NT2/D1 (cell line): ENCODE results near the gene CSH2.
"Not testable (repeated sequence)": the region's sequence is repeated elsewhere in the genome, so short reads cannot be mapped to it uniquely, and the experiment has no call there.

ENCODE experiments used
- DNase-seq: peaks from one replicate; pipeline ENCODE4 v3.0.0-alpha.2; 2011; ENCODE audit warnings: low read depth, low spot score
- H3K27me3 ChIP-seq: 2 replicates; pipeline ENCODE4 v1.6.0; 2011; ENCODE audit warnings: mild to moderate bottlenecking; ENCODE audit not compliant: insufficient read length, insufficient read depth
- H3K36me3 ChIP-seq: 2 replicates; pipeline ENCODE4 v1.6.1; 2011; ENCODE audit warnings: mild to moderate bottlenecking, low read length, mixed read lengths; ENCODE audit not compliant: insufficient read depth, insufficient read length
- H3K4me1 ChIP-seq: 2 replicates; pipeline ENCODE4 v1.5.1; 2011; ENCODE audit not compliant: insufficient read depth, insufficient read length
- H3K4me3 ChIP-seq: 2 replicates; pipeline ENCODE4 v1.5.1; 2011; ENCODE audit warnings: low read depth; ENCODE audit not compliant: insufficient read length
- H3K9ac ChIP-seq: 2 replicates; pipeline ENCODE4 v1.6.0; 2011; ENCODE audit warnings: low read depth; ENCODE audit not compliant: insufficient read length
- H3K9me3 ChIP-seq: 2 replicates; pipeline ENCODE4 v1.5.1; 2011; ENCODE audit warnings: mild to moderate bottlenecking, low read length; ENCODE audit not compliant: insufficient read depth
- SUZ12 ChIP-seq: IDR thresholded peaks from 2 replicates; pipeline ENCODE4 v1.6.1; 2011; ENCODE audit not compliant: insufficient read length, insufficient read depth; ENCODE audit errors: extremely low read depth
- YY1 ChIP-seq: IDR thresholded peaks from 2 replicates; pipeline ENCODE4 v1.6.1; 2011; ENCODE audit not compliant: insufficient read length, insufficient read depth
- ZNF274 ChIP-seq: IDR thresholded peaks from 2 replicates; pipeline ENCODE4 v1.6.1; 2011; ENCODE audit warnings: mild to moderate bottlenecking, low read depth, low read length

The CSH2 gene

DNA sequence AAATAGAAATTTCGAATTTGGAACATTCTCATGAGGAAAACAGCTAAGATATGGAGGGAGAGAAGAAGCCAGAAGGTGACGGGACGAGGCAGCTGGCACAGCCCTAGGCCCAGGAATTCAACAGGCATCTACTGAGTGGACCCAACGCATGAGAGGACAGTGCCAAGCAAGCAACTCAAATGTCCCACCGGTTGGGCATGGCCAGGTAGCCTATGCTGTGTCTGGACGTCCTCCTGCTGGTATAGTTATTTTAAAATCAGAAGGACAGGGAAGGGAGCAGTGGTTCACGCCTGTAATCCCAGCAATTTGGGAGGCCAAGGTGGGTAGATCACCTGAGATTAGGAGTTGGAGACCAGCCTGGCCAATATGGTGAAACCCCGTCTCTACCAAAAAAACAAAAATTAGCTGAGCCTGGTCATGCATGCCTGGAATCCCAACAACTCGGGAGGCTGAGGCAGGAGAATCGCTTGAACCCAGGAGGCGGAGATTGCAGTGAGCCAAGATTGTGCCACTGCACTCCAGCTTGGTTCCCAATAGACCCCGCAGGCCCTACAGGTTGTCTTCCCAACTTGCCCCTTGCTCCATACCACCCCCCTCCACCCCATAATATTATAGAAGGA, 43.2 kb upstream of the CSH2 start:
- H3K9me3 ChIP-seq, result no peaks in the 10 kb centered on the region
- no peak overlapping the region for H3K9ac ChIP-seq
- H3K36me3 ChIP-seq, result no peaks in the 10 kb centered on the region
- no peaks in the 10 kb centered on the region for H3K27me3 ChIP-seq
- H3K4me1 ChIP-seq, result peaks cover 8% of the 10 kb centered on the region
- no peak overlapping the region for H3K4me3 ChIP-seq
- no peak for DNase-seq
- no peak for TF ChIP-seq SUZ12

DNA sequence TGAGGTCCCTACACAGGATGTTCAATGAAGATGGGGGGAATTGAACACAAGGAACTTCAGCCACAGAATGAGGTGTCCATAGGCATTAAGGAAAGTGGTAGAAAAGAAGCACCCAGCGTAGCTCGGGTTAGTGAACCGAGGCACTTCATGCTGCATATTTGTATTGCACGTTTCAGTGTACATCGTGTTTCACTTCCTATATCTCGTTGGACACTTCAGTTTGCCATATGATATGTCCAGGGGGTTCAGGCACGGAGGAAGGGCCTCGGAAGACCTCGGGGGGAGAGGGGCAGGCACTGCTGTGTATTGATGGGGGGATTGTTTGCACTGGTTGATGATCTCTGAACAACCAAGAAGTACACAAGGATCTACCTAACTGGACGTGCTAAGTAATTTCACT, 42.3 kb upstream of the CSH2 start:
- H3K27me3 ChIP-seq, DNase-seq, H3K9me3 ChIP-seq, H3K4me3 ChIP-seq, H3K9ac ChIP-seq, H3K36me3 ChIP-seq: not testable (repeated sequence)
- peaks cover 11% of the 10 kb centered on the region for H3K4me1 ChIP-seq

DNA sequence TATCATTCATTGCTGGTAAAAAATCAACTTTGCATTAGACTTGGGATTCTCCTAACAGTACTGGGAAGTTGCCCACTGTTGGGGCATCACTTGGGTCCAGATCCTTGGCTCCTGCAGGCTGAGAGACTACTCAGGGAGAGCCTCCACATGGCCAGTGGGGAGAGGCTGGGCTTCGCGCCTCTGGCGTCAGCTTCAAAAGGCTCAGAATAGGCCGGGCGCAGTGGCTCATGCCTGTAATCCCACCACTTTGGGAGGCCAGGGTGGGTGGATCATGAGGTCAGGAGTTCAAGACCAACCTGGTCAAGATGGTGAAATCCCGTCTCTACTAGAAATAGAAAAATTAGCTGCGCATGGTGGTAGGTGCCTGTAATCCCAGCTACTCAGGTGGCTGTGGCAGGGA, 41.0 kb upstream of the CSH2 start:
- H3K9me3 ChIP-seq, result no peaks in the 10 kb centered on the region
- H3K36me3 ChIP-seq, result no peaks in the 10 kb centered on the region
- peaks cover 11% of the 10 kb centered on the region for H3K4me1 ChIP-seq
- H3K4me3 ChIP-seq, result no peak overlapping the region
- no peak for DNase-seq
- no peaks in the 10 kb centered on the region for H3K27me3 ChIP-seq
- no peak overlapping the region for H3K9ac ChIP-seq
- TF ChIP-seq YY1, result no peak
- TF ChIP-seq ZNF274, result no peak
- no peak for TF ChIP-seq SUZ12

DNA sequence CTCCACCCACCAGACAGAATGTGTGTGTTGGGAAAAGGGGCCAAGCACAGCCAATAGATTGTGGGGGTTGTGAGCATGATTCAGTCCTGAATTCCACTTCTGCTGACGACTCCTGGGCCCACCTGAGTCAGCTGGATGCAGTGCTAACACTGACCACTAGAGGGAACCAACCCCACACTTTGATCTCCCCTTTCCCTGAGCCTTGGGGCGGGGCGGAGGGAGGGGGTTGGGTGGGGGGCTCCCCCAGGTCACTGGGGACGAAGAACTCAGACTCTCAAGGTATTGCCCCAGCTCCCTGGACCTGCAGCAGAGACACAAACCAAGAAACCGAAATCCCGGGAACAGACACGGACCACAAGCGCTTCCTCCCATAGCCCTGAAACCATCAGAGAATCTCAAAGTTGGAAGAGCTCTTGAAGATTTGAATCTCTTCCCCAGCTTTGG, 38.2 kb upstream of the CSH2 start:
- no peak for DNase-seq
- no peaks in the 10 kb centered on the region for H3K27me3 ChIP-seq
- no peak overlapping the region for H3K4me3 ChIP-seq
- H3K9me3 ChIP-seq, result no peaks in the 10 kb centered on the region
- H3K9ac ChIP-seq, result no peak overlapping the region
- no peaks in the 10 kb centered on the region for H3K36me3 ChIP-seq
- peaks cover 3% of the 10 kb centered on the region for H3K4me1 ChIP-seq
- no peak for TF ChIP-seq SUZ12
- no peak for TF ChIP-seq YY1
- no peak for TF ChIP-seq ZNF274

DNA sequence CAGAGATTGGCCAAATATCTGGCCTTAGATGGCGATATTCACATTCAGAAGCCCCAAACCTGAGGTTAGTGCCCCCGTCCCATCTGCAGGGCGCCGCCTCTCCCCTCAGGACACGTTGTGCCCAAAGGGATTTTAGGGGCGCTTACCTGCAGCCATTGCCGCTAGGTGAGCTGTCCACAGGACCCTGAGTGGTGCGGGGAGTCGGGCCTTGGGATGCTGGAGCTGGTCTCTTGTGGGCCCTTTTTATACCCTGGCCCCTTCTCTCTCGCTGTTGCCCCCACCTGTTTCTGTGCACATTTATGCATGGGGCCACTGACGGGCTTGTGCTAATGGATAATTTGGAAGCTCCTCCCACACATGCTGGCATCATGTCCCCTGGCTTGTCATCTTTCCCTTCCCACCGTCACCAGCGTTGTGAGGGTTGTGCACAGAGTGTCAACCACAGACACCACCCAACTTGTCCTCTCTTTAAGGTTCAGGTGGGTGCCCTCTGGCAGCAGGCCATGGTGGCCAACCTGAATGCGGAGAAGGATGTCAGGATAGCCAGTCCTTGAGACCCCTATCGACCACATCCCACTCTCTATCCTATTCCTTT, 37.7 kb upstream of the CSH2 start, which contains the start of gene CSHL1:
TSS of gene CSHL1 (minus strand) at position 218 of the 595 bp plus-strand sequence. CDS start at position 156, 62 bp downstream.
- Histone ChIP-seq H3K9ac (no peak within 1 kb of the TSS), H3K36me3 (no peaks in the 10 kb centered on the region), H3K4me1 (peaks cover 3% of the 10 kb centered on the region), H3K27me3 (no peaks in the 10 kb centered on the region), H3K4me3 (no peak within 1 kb of the TSS), H3K9me3 (no peaks in the 10 kb centered on the region)
- DNase-seq, result no peak
- TF ChIP-seq YY1 (no peak), ZNF274 (no peak), SUZ12 (no peak)

DNA sequence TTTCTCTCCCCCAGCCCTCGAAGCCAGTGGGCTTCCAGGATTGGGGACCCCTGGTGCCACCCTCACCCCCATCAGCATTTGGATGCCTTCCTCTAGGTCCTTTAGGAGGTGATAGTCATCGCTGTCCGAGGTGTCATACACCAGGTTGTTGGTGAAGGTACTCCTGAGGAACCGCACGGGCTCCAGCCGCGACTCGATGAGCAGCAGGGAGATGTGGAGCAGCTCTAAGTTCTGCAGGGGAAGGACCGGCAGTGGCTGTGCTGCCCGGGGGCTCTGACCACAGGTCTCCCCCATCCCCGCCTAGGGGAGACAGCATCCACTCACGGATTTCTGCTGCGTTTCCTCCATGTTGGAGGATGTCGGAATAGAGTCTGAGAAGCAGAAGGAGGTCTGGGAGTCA, 36.6 kb upstream of the CSH2 start:
- no peak for TF ChIP-seq ZNF274
- DNase-seq, result no peak
- H3K9ac ChIP-seq, result no peak overlapping the region
- H3K36me3 ChIP-seq, result no peaks in the 10 kb centered on the region
- no peak overlapping the region for H3K4me3 ChIP-seq
- H3K4me1 ChIP-seq, result peaks cover 3% of the 10 kb centered on the region
- no peaks in the 10 kb centered on the region for H3K9me3 ChIP-seq
- H3K27me3 ChIP-seq, result no peaks in the 10 kb centered on the region

DNA sequence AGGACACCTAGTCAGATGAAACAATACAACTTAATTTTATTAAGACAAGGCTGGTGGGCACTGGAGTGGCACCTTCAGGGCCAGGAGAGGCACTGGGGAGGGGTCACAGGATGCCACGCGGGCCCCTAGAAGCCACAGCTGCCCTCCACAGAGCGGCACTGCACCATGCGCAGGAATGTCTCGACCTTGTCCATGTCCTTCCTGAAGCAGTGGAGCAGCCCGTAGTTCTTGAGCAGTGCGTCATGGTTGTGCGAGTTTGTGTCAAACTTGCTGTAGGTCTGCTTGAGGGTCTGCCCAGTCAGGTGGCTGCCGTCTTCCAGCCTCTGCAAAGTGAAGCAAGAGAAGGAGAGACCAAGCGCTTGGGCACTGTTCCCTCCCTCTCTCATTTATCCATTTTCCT, 36.1 kb upstream of the CSH2 start:
- H3K4me1 ChIP-seq, H3K36me3 ChIP-seq, H3K4me3 ChIP-seq, DNase-seq, H3K27me3 ChIP-seq, H3K9me3 ChIP-seq, H3K9ac ChIP-seq: not testable (repeated sequence)

DNA sequence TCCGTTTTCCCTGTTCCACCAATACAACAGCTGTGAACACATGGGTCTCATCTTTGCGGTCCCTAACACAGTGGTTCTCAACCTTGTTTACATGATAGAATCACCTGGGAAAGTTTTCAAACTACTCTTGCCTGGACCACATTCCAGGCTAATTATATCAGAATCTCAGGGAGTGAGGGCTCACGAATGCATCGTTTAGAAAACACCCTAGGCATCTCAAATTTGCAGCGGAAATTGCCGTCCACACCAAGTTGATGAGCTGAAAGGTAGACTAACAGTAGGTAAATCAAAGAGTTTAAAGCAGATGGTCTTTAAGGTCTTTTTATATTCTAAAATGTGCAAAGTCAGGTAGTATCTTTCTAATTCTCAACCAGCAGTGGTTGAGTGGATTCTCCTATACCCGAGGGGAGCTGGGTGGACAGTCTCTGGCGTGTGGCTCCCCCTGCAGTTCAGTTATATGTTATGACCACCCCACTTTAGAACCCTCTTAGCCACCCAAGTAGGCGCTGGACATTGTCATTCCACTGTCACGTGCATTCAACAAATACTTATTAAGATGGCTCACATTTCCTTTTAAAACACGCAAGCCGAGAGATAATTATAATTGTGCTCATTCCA, 33.8 kb upstream of the CSH2 start:
- not testable (repeated sequence) for H3K36me3 ChIP-seq, H3K27me3 ChIP-seq, H3K9me3 ChIP-seq, H3K4me1 ChIP-seq, H3K9ac ChIP-seq, H3K4me3 ChIP-seq, DNase-seq

DNA sequence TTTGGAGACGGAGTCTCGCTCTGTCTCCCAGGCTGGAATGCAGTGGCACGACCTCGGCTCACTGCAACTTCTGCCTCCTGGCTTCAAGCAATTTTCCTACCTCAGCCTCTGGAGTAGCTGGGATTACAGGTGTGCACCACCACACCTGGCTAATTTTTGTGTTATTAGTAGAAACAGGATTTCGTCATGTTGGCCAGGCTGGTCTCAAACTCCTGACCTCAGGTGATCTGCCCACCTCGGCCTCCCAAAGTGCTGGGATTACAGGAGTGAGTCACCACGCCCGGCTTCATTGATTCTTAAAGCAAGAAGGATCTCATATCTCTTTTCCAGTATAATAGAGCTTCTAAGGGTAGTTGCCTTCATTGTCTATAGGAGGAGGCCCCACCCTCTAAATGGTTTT, 31.3 kb upstream of the CSH2 start:
- DNase-seq, result not testable (repeated sequence)

DNA sequence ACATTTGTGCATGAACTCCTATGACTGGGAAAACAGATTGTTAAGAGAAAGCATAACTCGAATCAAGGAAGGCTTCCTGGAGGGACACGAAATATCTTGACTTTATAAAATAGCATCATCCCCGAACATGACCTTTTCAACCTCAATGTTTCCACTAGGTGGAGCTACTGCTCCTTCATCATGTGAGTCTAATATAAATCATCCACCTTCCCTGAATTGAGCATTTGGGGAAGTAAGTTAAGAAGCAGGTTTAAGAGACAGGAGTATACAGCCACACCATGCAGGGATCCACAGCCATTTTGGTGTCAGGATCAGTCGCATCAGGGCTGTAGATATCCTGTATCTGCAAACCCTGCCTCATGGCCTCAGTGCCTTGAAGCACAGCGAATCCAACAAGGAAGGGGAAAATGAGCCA, 30.3 kb upstream of the CSH2 start:
- not testable (repeated sequence) for H3K9me3 ChIP-seq, H3K27me3 ChIP-seq, H3K36me3 ChIP-seq, H3K4me3 ChIP-seq, DNase-seq, H3K9ac ChIP-seq, H3K4me1 ChIP-seq

More for the DNA sequence above, 31.3 kb upstream of the CSH2 start:
- H3K36me3 ChIP-seq, H3K9ac ChIP-seq, H3K9me3 ChIP-seq, H3K4me3 ChIP-seq, H3K4me1 ChIP-seq, H3K27me3 ChIP-seq: not testable (repeated sequence)

DNA sequence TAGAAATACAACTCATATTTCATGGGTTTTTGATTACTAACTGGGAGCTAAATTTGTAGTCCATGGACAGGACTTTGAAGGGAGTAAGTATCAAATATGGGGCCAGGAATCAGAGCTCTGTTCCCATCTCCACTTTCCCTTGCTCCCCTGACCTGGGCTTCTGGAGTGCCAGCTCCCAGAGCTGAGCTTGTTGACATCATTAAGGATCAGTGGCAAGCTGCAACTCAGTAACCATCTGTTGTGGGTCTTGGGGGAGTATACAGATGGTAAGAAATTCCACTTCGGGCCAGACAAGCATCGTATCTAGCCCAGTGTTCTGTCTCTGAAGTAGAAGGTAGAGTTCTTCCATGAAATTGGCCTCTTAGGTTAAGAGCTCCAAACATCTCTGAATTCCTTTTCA, 28.5 kb upstream of the CSH2 start:
- H3K9me3 ChIP-seq, H3K9ac ChIP-seq, H3K4me3 ChIP-seq, DNase-seq, H3K27me3 ChIP-seq, H3K36me3 ChIP-seq, H3K4me1 ChIP-seq: not testable (repeated sequence)
